Right atrium auricular region (tissue), 2 donors: Measurements from ENCODE around the gene TMEM43. TPM values are rescaled to one million over a fixed set of nuclear protein-coding genes. Genes with fewer than 3 reads are reported as not detected.

ENCODE experiments used
- DNase-seq: peaks from one replicate; pipeline ENCODE4 v3.0.0-alpha.2; 2019; ENCODE audit warnings: low spot score
- H3K27ac ChIP-seq, 2 donors: fragments of 200-600 bp; sonication (generic); 1 replicate in 1 of 2; 2 replicates in 1 of 2; pipeline ENCODE4 v1.5.1; 2016 to 2019
- H3K27me3 ChIP-seq, 2 donors: fragments of 200-600 bp; sonication (generic); one replicate each; pipeline versions ENCODE4 v1.5.1 to v1.6.0; 2017 to 2019
- H3K36me3 ChIP-seq: fragments of 200-600 bp; sonication (generic); one replicate; pipeline ENCODE4 v1.5.1; 2016
- H3K4me1 ChIP-seq, 2 donors: fragments of 200-600 bp; sonication (generic); one replicate each; pipeline versions ENCODE4 v1.5.1 to v1.6.0; 2017 to 2019
- H3K4me3 ChIP-seq, 2 donors: fragments of 200-600 bp; sonication (generic); 1 replicate in 1 of 2; 2 replicates in 1 of 2; pipeline ENCODE4 v1.5.1; 2017 to 2019; ENCODE audit warnings: mild to moderate bottlenecking in 1 of 2, moderate library complexity in 1 of 2
- H3K9me3 ChIP-seq, 2 donors: fragments of 200-600 bp; sonication (generic); one replicate each; pipeline ENCODE4 v1.5.1; 2019
- CTCF ChIP-seq, 2 donors: fragments of 200-600 bp; sonication (generic); IDR thresholded peaks; one replicate each; pipeline ENCODE4 v1.5.1; 2019; ENCODE audit warnings: antibody characterized with exemption in 2 of 2
- total RNA-seq, 2 donors: library from RNA; depleted of rRNA; stranded (reverse); fragments of >200 nt; gene quantifications; one replicate each; pipeline ENCODE4 v1.1.0, GENCODE V29; 2016

The TMEM43 gene
- total RNA-seq, 2 donors from 2014 or later: 91.8 to 142 TPM

- H3K27ac ChIP-seq: peak overlapping the region; percentile 86 to 93
- peak; percentile 58 for DNase-seq
- no peaks in the 10 kb centered on the region for H3K9me3 ChIP-seq
- H3K4me1 ChIP-seq: peaks cover 0 to 69% of the 10 kb centered on the region in 2 donors
- no peak overlapping the region for H3K4me3 ChIP-seq
- TF ChIP-seq CTCF (IDR thresholded peaks at IDR 0.05): no peak
- peaks cover 41% of the 10 kb centered on the region for H3K36me3 ChIP-seq
- no peaks in the 10 kb centered on the region for H3K27me3 ChIP-seq
These were observed 21.0 kb downstream of the TMEM43 start for GRCh38 chr3:14145670-14146380.

GRCh38 chr3:14146381-14147065 lies 21.7 kb downstream of the TMEM43 start:
- DNase-seq: peak; percentile 50
- Histone ChIP-seq H3K4me1 (peaks cover 0 to 62% of the 10 kb centered on the region in 2 donors), H3K27ac (peak overlapping the region; percentile 86 to 93), H3K36me3 (peaks cover 41% of the 10 kb centered on the region), H3K4me3 (no peak overlapping the region), H3K9me3 (no peaks in the 10 kb centered on the region), H3K27me3 (no peaks in the 10 kb centered on the region)
- TF ChIP-seq CTCF (IDR thresholded peaks at IDR 0.05): no peak

- Histone ChIP-seq H3K27ac (peak overlapping the region; percentile 86 to 93), H3K4me1 (peaks cover 0 to 57% of the 10 kb centered on the region in 2 donors), H3K27me3 (no peaks in the 10 kb centered on the region), H3K36me3 (peaks cover 42% of the 10 kb centered on the region), H3K9me3 (no peaks in the 10 kb centered on the region), H3K4me3 (no peak overlapping the region)
- TF ChIP-seq CTCF (IDR thresholded peaks at IDR 0.05): no peak
- DNase-seq: no peak
These were observed 22.2 kb downstream of the TMEM43 start for GRCh38 chr3:14147066-14147435.

GRCh38 chr3:14147617-14148016 lies 22.8 kb downstream of the TMEM43 start:
- peak overlapping the region in 1 of 2 donors; percentile 26 for H3K27ac ChIP-seq
- no peak overlapping the region for H3K4me3 ChIP-seq
- H3K4me1 ChIP-seq: peaks cover 0 to 51% of the 10 kb centered on the region in 2 donors
- no peak for TF ChIP-seq CTCF (IDR thresholded peaks at IDR 0.05)
- peak; percentile 47 for DNase-seq
- H3K36me3 ChIP-seq: peaks cover 42% of the 10 kb centered on the region
- H3K9me3 ChIP-seq: no peaks in the 10 kb centered on the region
- no peaks in the 10 kb centered on the region for H3K27me3 ChIP-seq

GRCh38 chr3:14148041-14148985 lies 23.5 kb downstream of the TMEM43 start:
- DNase-seq: peak; percentile 58

More at GRCh38 chr3:14148041-14148985, 23.5 kb downstream of the TMEM43 start:
- Histone ChIP-seq H3K9me3 (no peaks in the 10 kb centered on the region), H3K36me3 (peaks cover 49% of the 10 kb centered on the region), H3K27me3 (no peaks in the 10 kb centered on the region), H3K4me3 (no peak overlapping the region), H3K27ac (peak overlapping the region in 1 of 2 donors; percentile 26), H3K4me1 (peaks cover 0 to 44% of the 10 kb centered on the region in 2 donors)
- no peak for TF ChIP-seq CTCF (IDR thresholded peaks at IDR 0.05)
